Measurements from ENCODE around the gene TMEM169.
"Not testable (repeated sequence)": the region's sequence is repeated elsewhere in the genome, so short reads cannot be mapped to it uniquely, and the experiment has no call there.

Gene TMEM169

GRCh38 chr2:216072473-216072872 is 9.2 kb upstream of the TMEM169 start:
- DNase-seq = no peak

GRCh38 chr2:216073773-216074172 is 7.9 kb upstream of the TMEM169 start:
- DNase-seq = no peak

- no peak for DNase-seq
Measured at GRCh38 chr2:216074380-216074779, 7.3 kb upstream of the TMEM169 start.

- DNase-seq = no peak
Measured at GRCh38 chr2:216074794-216075193, 6.9 kb upstream of the TMEM169 start.

GRCh38 chr2:216075510-216076485 is 5.9 kb upstream of the TMEM169 start:
- no peak for DNase-seq

GRCh38 chr2:216078776-216079175 is 2.9 kb upstream of the TMEM169 start:
- no peak for DNase-seq

- not testable (repeated sequence) for DNase-seq
Measured at GRCh38 chr2:216080048-216080447, 1.7 kb upstream of the TMEM169 start.

GRCh38 chr2:216081012-216081411 is 707 bp upstream of the TMEM169 start:
- DNase-seq = no peak

GRCh38 chr2:216082117-216082711 is 495 bp downstream of the TMEM169 start:
- DNase-seq = no peak

- DNase-seq = no peak
Measured at GRCh38 chr2:216082805-216083204, 1.1 kb downstream of the TMEM169 start.

GRCh38 chr2:216083464-216084281 is 2.0 kb downstream of the TMEM169 start:
- DNase-seq = no peak

GRCh38 chr2:216084547-216084946 is 2.8 kb downstream of the TMEM169 start:
- no peak for DNase-seq

GRCh38 chr2:216086207-216086893 is 4.6 kb downstream of the TMEM169 start:
- DNase-seq = no peak

GRCh38 chr2:216090369-216090786 is 8.7 kb downstream of the TMEM169 start:
- DNase-seq = no peak

GRCh38 chr2:216092646-216093045 is 10.9 kb downstream of the TMEM169 start:
- no peak for DNase-seq

- DNase-seq = no peak
Measured at GRCh38 chr2:216094701-216095100, 13.0 kb downstream of the TMEM169 start.

GRCh38 chr2:216098421-216099334 is 17.0 kb downstream of the TMEM169 start:
- DNase-seq = no peak

GRCh38 chr2:216101109-216101508 is 19.4 kb downstream of the TMEM169 start:
- DNase-seq = no peak

GRCh38 chr2:216103213-216103612 is 21.5 kb downstream of the TMEM169 start:
- DNase-seq = no peak

- DNase-seq = no peak
Measured at GRCh38 chr2:216104691-216105090, 23.0 kb downstream of the TMEM169 start.

GRCh38 chr2:216107320-216107719 is 25.6 kb downstream of the TMEM169 start:
- DNase-seq = no peak

- DNase-seq = no peak
Measured at GRCh38 chr2:216107760-216108159, 26.0 kb downstream of the TMEM169 start.
